Right lobe of liver (tissue), 4 donors: Measurements from ENCODE around the gene HHAT.

Experiments
- POLR2A ChIP-seq: fragments of 450-650 bp; IDR thresholded peaks from one replicate; pipeline ENCODE4 v1.6.1; 2017; ENCODE audit warnings: antibody characterized with exemption, mild to moderate bottlenecking
- TF ChIP-seq, protein P1 (sequence below), 4 donors: fragments of 200-600 bp in 3 of 4; fragments of 450-650 bp in 1 of 4; IDR thresholded peaks; one replicate each; pipeline versions ENCODE4 v1.5.1 to v1.8.0; 2016 to 2022; ENCODE audit warnings: antibody characterized with exemption in 4 of 4, mild to moderate bottlenecking in 2 of 4
- donor health status: DM: no; HTN: no; CAD: no.
- donor health status: DM: no; HTN: no; CAD: no.
- donor health status: DM: no; HTN: yes; CAD: no.

DNA sequence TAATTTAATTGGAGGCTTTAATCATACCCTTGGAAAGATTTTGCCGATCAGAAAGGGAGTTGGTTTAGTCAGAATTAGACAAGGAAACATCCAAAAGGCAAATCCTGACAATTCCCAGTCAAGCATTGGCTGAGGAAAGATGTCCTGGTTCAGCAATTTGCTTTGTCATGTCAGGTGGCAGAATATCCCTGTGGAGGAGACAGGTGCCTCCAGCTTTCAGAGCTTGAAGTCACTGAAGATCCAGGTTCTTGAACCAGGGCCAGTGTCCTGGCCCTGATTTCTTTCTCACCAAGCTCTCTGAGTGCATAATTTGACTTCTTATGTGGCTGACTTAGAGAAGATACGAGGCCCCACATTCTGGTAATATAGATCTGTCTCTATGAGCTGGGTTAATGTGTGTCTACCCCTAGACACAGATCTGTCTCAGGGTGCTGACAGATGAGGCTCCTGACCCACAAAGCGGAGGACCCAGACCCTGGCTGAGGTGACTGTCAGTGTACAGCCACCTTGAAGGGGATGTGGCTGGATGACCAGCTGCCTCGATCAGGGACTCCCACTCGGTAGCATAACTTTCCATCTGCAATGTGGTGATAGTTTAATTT, 118.9 kb downstream of the HHAT start:
- TF ChIP-seq, protein P1, sequence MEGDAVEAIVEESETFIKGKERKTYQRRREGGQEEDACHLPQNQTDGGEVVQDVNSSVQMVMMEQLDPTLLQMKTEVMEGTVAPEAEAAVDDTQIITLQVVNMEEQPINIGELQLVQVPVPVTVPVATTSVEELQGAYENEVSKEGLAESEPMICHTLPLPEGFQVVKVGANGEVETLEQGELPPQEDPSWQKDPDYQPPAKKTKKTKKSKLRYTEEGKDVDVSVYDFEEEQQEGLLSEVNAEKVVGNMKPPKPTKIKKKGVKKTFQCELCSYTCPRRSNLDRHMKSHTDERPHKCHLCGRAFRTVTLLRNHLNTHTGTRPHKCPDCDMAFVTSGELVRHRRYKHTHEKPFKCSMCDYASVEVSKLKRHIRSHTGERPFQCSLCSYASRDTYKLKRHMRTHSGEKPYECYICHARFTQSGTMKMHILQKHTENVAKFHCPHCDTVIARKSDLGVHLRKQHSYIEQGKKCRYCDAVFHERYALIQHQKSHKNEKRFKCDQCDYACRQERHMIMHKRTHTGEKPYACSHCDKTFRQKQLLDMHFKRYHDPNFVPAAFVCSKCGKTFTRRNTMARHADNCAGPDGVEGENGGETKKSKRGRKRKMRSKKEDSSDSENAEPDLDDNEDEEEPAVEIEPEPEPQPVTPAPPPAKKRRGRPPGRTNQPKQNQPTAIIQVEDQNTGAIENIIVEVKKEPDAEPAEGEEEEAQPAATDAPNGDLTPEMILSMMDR (IDR thresholded peaks at IDR 0.05): no peak
- TF ChIP-seq POLR2A: no peak
